Measurements from ENCODE around the gene C19orf85.

GRCh38 chr19:55503502-55504251 lies 39.1 kb upstream of the C19orf85 start:
- TF ChIP-seq CTCF (IDR thresholded peaks at IDR 0.05) = peak; percentile 97 to 99 (median 98)
- peak in 1 of 2 donors; percentile 22 for TF ChIP-seq POLR2A (IDR thresholded peaks at IDR 0.05)

Measured in uterus (tissue), 2 donors.